ENCODE results near the gene ZNF805. TPM values are rescaled to one million over a fixed set of nuclear protein-coding genes. Genes with fewer than 3 reads are reported as not detected.
A peak's percentile ranks its signal among the peaks of the same experiment; 100 is the strongest.
"Not testable (repeated sequence)": the region's sequence is repeated elsewhere in the genome, so short reads cannot be mapped to it uniquely, and the experiment has no call there.

The ZNF805 gene
- total RNA-seq: 10 to 100 TPM; 11.1 to 21.3 (median 14.5) TPM

DNA sequence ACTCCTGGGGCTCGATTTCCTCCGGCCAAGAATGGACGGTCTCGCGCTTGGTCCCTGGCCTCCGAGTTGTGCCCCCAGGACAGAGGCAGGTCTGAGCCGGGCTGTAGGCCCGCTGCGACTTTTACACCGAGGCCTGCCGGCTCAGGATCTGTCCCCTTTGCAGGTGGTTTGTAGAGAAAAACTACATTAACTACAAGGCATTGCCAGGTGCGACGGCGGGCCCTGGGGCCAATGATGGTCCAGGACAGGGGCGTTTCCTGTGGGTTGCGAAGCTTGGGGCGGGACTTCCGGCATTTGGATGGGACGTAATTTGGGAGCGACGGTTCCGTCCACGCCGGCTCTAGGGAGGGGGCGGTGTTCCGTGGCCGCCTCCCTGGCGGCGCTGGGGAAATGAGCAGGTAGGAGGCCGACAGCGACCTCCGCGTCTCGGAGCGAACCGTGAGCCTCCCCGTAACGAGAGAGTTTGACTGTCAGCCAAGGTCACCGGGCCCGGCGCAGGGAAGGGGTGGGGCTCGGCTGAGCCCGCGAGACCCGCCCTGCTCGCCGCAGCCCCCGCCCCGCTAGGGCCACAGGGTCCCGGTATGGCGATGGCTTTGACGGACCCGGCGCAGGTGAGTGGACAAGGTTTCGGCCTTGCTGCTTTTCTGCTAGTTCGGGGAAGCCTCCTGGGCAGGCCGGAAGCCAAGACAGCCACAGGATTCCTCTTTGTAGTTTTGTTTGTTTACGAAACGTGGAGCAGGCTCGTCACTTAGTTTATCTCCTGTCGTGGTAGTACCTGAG is at the start of gene ZNF805:
Gene ZNF805, plus strand, starts transcription at position 322 of the 780 bp plus-strand sequence. Its CDS starts 260 bp downstream, at position 582.
- Histone ChIP-seq H3K27ac (peak within 1 kb of the TSS; percentile 90 to 95 (median 92)), H3K4me3 (peak within 1 kb of the TSS; percentile 85 to 96 (median 86)), H3K36me3 (peaks cover 0 to 16% (median 4%) of the 10 kb centered on the region in 4 donors), H3K4me1 (peaks cover 7 to 24% (median 18%) of the 10 kb centered on the region in 4 donors), H3K9me3 (no peaks in the 10 kb centered on the region), H3K27me3 (no peaks in the 10 kb centered on the region)
- intact Hi-C loops (cut with DNase I; ENCODE audit: low total_unique reads) (loop anchor here (2.0 kb wide), 1 partner anchor 40 kb away; the partner anchor contains the start of gene ZNF460), in situ Hi-C loops (cut with MboI; ENCODE audit: low pct_ligation_motif_present in 1 of 4, low pct_unique_long_range_greater_than_20kb in 1 of 4, low sequenced_read_pairs in 3 of 4) (no loop called here)
- 5 to 7% methylated on average over 3 to 36 of the region's 61 CpGs for WGBS, 2 donors (ENCODE audit: low coverage in 1 of 2)
- peak; percentile 97 for DNase-seq
- TF ChIP-seq POLR2AphosphoS5 (IDR thresholded peaks at IDR 0.05): peak in 2 of 3 donors; percentile 70 to 83
- TF ChIP-seq, protein P1, sequence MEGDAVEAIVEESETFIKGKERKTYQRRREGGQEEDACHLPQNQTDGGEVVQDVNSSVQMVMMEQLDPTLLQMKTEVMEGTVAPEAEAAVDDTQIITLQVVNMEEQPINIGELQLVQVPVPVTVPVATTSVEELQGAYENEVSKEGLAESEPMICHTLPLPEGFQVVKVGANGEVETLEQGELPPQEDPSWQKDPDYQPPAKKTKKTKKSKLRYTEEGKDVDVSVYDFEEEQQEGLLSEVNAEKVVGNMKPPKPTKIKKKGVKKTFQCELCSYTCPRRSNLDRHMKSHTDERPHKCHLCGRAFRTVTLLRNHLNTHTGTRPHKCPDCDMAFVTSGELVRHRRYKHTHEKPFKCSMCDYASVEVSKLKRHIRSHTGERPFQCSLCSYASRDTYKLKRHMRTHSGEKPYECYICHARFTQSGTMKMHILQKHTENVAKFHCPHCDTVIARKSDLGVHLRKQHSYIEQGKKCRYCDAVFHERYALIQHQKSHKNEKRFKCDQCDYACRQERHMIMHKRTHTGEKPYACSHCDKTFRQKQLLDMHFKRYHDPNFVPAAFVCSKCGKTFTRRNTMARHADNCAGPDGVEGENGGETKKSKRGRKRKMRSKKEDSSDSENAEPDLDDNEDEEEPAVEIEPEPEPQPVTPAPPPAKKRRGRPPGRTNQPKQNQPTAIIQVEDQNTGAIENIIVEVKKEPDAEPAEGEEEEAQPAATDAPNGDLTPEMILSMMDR (IDR thresholded peaks at IDR 0.05): peak in 2 of 5 experiments; percentile 18 to 24
- TF ChIP-seq EP300 (IDR thresholded peaks at IDR 0.05; ENCODE audit: low read depth): peak; percentile 10
- peak; percentile 74 for TF ChIP-seq POLR2A (IDR thresholded peaks at IDR 0.05)

DNA sequence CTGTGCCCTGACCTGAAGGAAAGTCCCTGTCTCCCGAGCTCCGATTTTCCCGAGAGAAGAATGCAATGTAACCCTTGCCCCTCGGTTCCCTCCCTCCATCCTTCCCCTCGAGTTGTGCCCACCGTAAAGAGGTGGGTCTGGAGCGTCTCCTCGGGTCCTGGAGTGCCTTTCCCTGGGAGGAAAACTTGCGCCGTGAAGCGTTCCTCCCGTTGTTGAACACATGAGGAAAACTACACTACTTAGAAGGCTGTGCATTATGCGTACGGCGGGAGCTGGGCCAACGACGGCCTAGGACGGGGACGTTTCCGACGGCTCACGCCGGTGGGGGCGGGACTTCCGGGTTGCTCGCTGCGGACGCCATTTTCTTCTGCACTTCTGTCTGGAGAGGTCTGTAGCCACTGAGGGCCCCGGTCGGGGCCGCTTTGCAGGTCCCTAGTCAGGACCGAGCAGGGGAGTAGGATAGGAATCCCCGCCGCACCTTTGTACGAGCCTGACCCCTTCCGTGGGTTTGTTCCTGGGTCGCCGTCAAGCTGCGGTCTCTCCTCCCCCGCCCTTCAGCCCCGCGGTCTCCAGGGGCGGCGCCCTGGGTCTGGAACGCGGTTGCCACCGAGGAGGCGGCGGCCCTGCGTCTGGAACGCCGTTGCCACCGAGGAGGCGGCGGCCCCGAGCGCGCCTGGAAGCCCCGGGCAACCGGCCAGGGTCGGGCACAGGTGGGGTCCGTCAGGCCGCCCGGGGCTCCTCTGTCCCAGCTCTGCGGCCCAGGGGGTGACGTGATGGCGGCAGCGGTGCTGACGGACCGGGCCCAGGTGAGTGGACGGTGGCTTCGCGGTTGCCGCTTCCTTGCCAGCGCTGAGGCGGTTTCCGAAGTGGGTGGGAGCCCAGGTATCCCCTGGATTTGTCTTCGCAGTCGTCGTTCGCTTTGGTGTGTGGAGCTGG is 49.0 kb upstream of the ZNF805 start, which contains the start of gene ZNF264:
Gene ZNF264, plus strand, starts transcription at position 360 of the 936 bp plus-strand sequence. Its CDS starts 414 bp downstream, at position 774.
- Histone ChIP-seq H3K27ac (peak within 1 kb of the TSS; percentile 89 to 92 (median 91)), H3K36me3 (peaks cover 0 to 27% (median 12%) of the 10 kb centered on the region in 4 donors), H3K4me1 (peaks cover 0 to 21% (median 13%) of the 10 kb centered on the region in 4 donors), H3K27me3 (no peaks in the 10 kb centered on the region), H3K4me3 (peak within 1 kb of the TSS; percentile 91 to 99 (median 94)), H3K9me3 (no peaks in the 10 kb centered on the region)
- TF ChIP-seq POLR2A (IDR thresholded peaks at IDR 0.05): peak; percentile 44
- TF ChIP-seq POLR2AphosphoS5 (IDR thresholded peaks at IDR 0.05): peak in 2 of 3 donors; percentile 37 to 56
- no peak for TF ChIP-seq EP300 (IDR thresholded peaks at IDR 0.05; ENCODE audit: low read depth)
- intact Hi-C loops (cut with DNase I; ENCODE audit: low total_unique reads) (no loop called here), in situ Hi-C loops (cut with MboI; ENCODE audit: low pct_ligation_motif_present in 1 of 4, low pct_unique_long_range_greater_than_20kb in 1 of 4, low sequenced_read_pairs in 3 of 4) (no loop called here)
- peak; percentile 92 for DNase-seq
- 4% methylated on average over 76 of the region's 81 CpGs; no CpG with 5 or more reads in 1 of the 2 donors for WGBS, 2 donors (ENCODE audit: low coverage in 1 of 2)

DNA sequence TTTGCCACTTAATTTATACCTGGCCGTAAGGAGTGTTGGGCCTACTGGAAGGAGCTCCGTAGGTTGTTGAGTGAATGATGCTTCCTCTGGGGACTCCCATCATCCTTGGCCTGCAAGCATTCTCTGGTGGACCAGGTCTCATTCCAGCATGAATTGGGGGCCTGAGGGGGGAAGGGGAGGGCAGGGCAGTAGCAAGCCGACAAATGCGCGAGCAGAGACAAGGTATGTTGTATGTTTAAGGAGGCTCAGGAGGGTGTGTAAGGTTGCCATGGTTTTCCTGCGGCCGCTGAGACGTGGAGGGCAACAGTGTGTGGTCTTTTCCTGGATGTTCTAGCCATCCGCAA is 48.4 kb upstream of the ZNF805 start:
- no peak for DNase-seq
- TF ChIP-seq, protein P1 (IDR thresholded peaks at IDR 0.05): no peak
- TF ChIP-seq POLR2A (IDR thresholded peaks at IDR 0.05) (no peak), POLR2AphosphoS5 (IDR thresholded peaks at IDR 0.05) (no peak), EP300 (IDR thresholded peaks at IDR 0.05; ENCODE audit: low read depth) (no peak)
- Histone ChIP-seq H3K27me3 (no peaks in the 10 kb centered on the region), H3K36me3 (peaks cover 0 to 32% (median 12%) of the 10 kb centered on the region in 4 donors), H3K4me3 (peak overlapping the region; percentile 91 to 99 (median 94)), H3K27ac (peak overlapping the region; percentile 89 to 92 (median 91)), H3K4me1 (peaks cover 0 to 21% (median 13%) of the 10 kb centered on the region in 4 donors), H3K9me3 (no peaks in the 10 kb centered on the region)
- WGBS, 2 donors (ENCODE audit: low coverage in 1 of 2): 38% methylated on average over 9 of the region's 9 CpGs; no CpG with 5 or more reads in 1 of the 2 donors
- in situ Hi-C loops (cut with MboI; ENCODE audit: low pct_ligation_motif_present in 1 of 4, low pct_unique_long_range_greater_than_20kb in 1 of 4, low sequenced_read_pairs in 3 of 4) (no loop called here), intact Hi-C loops (cut with DNase I; ENCODE audit: low total_unique reads) (no loop called here)

DNA sequence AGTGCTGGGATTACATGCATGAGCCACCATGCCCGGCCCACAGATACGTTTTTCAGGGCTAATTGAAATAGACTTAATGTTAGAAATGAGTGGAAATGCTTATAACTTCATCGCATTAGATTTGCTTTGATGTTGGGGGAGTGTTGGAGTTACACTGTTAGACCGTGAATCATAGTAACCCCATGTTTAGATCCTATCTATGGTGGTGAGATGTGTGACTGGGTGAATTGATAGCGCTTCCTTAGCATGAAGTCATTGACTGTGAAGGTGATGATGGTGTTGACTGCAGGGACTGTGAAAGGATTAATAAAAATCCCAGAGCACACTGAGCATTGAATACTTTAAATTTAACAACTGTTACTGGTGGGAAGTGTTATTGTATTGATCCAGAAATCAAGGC is 47.4 kb upstream of the ZNF805 start:
- Histone ChIP-seq H3K4me3 (peak overlapping the region in 1 of 4 donors; percentile 96), H3K27me3 (no peaks in the 10 kb centered on the region), H3K27ac (no peak overlapping the region), H3K4me1 (peaks cover 0 to 21% (median 13%) of the 10 kb centered on the region in 4 donors), H3K9me3 (no peaks in the 10 kb centered on the region), H3K36me3 (peaks cover 0 to 32% (median 12%) of the 10 kb centered on the region in 4 donors)
- in situ Hi-C loops (cut with MboI; ENCODE audit: low pct_ligation_motif_present in 1 of 4, low pct_unique_long_range_greater_than_20kb in 1 of 4, low sequenced_read_pairs in 3 of 4) (no loop called here), intact Hi-C loops (cut with DNase I; ENCODE audit: low total_unique reads) (no loop called here)
- WGBS, 2 donors (ENCODE audit: low coverage in 1 of 2): 94% methylated on average over 5 of the region's 5 CpGs
- TF ChIP-seq POLR2A (IDR thresholded peaks at IDR 0.05) (no peak), EP300 (IDR thresholded peaks at IDR 0.05; ENCODE audit: low read depth) (no peak), POLR2AphosphoS5 (IDR thresholded peaks at IDR 0.05) (no peak)
- TF ChIP-seq, protein P1 (IDR thresholded peaks at IDR 0.05): no peak
- DNase-seq: no peak

DNA sequence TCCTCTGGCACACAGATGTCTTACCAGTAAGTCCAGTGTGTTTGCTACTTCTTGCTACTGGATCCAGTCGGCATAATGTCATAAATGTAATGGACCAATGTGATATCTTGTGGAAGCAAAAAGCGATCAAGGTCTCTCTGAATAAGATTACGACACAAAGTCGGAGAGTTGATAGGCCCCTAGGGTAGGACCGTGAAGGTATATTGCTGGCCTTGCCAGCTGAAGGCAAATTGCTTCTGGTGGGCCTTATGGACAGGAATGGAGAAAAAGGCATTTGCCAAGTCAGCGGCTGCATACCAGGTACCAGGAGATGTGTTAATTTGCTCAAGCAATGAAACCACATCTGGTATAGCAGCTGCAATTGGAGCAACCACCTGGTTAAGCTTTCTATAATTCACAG is 42.6 kb upstream of the ZNF805 start:
- H3K4me1 ChIP-seq; H3K27me3 ChIP-seq; DNase-seq; H3K27ac ChIP-seq; in situ Hi-C loops (cut with MboI; ENCODE audit: low pct_ligation_motif_present in 1 of 4, low pct_unique_long_range_greater_than_20kb in 1 of 4, low sequenced_read_pairs in 3 of 4); H3K4me3 ChIP-seq; H3K9me3 ChIP-seq; intact Hi-C loops (cut with DNase I; ENCODE audit: low total_unique reads): not testable (repeated sequence)
- WGBS, 2 donors (ENCODE audit: low coverage in 1 of 2): 97 to 100% methylated on average over 5 to 6 of the region's 6 CpGs
- H3K36me3 ChIP-seq: peaks cover 0 to 52% (median 17%) of the 10 kb centered on the region in 4 donors

Data from transverse colon (tissue), 4 donors.